Osteocyte (in vitro differentiated cells): Measurements from ENCODE around the gene CCL21. TPM values are rescaled to one million over a fixed set of nuclear protein-coding genes. Genes with fewer than 3 reads are reported as not detected.

Experiments
- DNase-seq: peaks from one replicate; pipeline ENCODE4 v3.0.0; 2021; ENCODE audit warnings: mixed read lengths; ENCODE audit not compliant: unreplicated experiment; ENCODE audit errors: extremely low spot score
- H3K27ac Mint-ChIP-seq: one replicate; pipeline ENCODE4 v1.8.0; 2021; ENCODE audit warnings: mild to moderate bottlenecking, mixed read lengths; ENCODE audit not compliant: unreplicated experiment
- H3K27me3 Mint-ChIP-seq: one replicate; pipeline ENCODE4 v1.8.0; 2021; ENCODE audit warnings: mixed read lengths; ENCODE audit not compliant: unreplicated experiment
- H3K36me3 Mint-ChIP-seq: one replicate; pipeline ENCODE4 v1.8.0; 2021; ENCODE audit warnings: mixed read lengths; ENCODE audit not compliant: unreplicated experiment
- H3K4me1 Mint-ChIP-seq: one replicate; pipeline ENCODE4 v1.8.0; 2021; ENCODE audit warnings: mixed read lengths; ENCODE audit not compliant: unreplicated experiment
- H3K4me3 Mint-ChIP-seq: one replicate; pipeline ENCODE4 v1.8.0; 2021; ENCODE audit warnings: mild to moderate bottlenecking, moderate library complexity, mixed read lengths; ENCODE audit not compliant: unreplicated experiment
- H3K9me3 Mint-ChIP-seq: one replicate; pipeline ENCODE4 v1.8.0; 2021; ENCODE audit warnings: mixed read lengths; ENCODE audit not compliant: unreplicated experiment
- CTCF ChIP-seq: fragments of 200-600 bp; sonication (generic); IDR thresholded peaks from 2 replicates; pipeline ENCODE4 v1.5.0; 2021; ENCODE audit warnings: antibody characterized with exemption, mild to moderate bottlenecking, moderate library complexity
- total RNA-seq: library from RNA; stranded (reverse); gene quantifications from 2 replicates; pipeline ENCODE4 v1.2.1, GENCODE V29; 2021

CCL21 gene
- total RNA-seq, 1 donor from 2014 or later: not detected

- no peak overlapping the region for H3K4me3 Mint-ChIP-seq
- H3K27me3 Mint-ChIP-seq: peaks cover 4% of the 10 kb centered on the region
- TF ChIP-seq CTCF: no peak
- no peak overlapping the region for H3K27ac Mint-ChIP-seq
- no peak for DNase-seq
- no peaks in the 10 kb centered on the region for H3K4me1 Mint-ChIP-seq
- H3K36me3 Mint-ChIP-seq: no peaks in the 10 kb centered on the region
- H3K9me3 Mint-ChIP-seq: no peaks in the 10 kb centered on the region
Measured at GRCh38 chr9:34691936-34692315, 18.0 kb downstream of the CCL21 start.

GRCh38 chr9:34690983-34691935 lies 18.7 kb downstream of the CCL21 start, which contains the start of gene CCL19:
Gene CCL19 (minus strand): TSS chr9:34691276. CDS start chr9:34691139, 137 bp downstream.
- Mint-ChIP-seq H3K27me3 (no peaks in the 10 kb centered on the region), H3K4me3 (no peak within 1 kb of the TSS), H3K4me1 (no peaks in the 10 kb centered on the region)

GRCh38 chr9:34689512-34689911 lies 20.4 kb downstream of the CCL21 start:
- Mint-ChIP-seq H3K27ac (no peak overlapping the region), H3K4me1 (no peaks in the 10 kb centered on the region), H3K9me3 (no peaks in the 10 kb centered on the region), H3K4me3 (no peak overlapping the region), H3K27me3 (no peaks in the 10 kb centered on the region), H3K36me3 (no peaks in the 10 kb centered on the region)
- no peak for TF ChIP-seq CTCF
- DNase-seq: no peak

More at GRCh38 chr9:34690983-34691935, 18.7 kb downstream of the CCL21 start, which contains the start of gene CCL19:
- Mint-ChIP-seq H3K9me3 (no peaks in the 10 kb centered on the region), H3K27ac (no peak within 1 kb of the TSS), H3K36me3 (no peaks in the 10 kb centered on the region)
- DNase-seq: no peak
- no peak for TF ChIP-seq CTCF

GRCh38 chr9:34689116-34689470 lies 20.8 kb downstream of the CCL21 start:
- Mint-ChIP-seq H3K36me3 (no peaks in the 10 kb centered on the region), H3K9me3 (no peaks in the 10 kb centered on the region), H3K27ac (no peak overlapping the region), H3K4me3 (no peak overlapping the region), H3K27me3 (no peaks in the 10 kb centered on the region), H3K4me1 (no peaks in the 10 kb centered on the region)
- no peak for DNase-seq
- TF ChIP-seq CTCF: no peak

GRCh38 chr9:34688329-34689115 lies 21.4 kb downstream of the CCL21 start:
- Mint-ChIP-seq H3K4me3 (no peak overlapping the region), H3K27me3 (no peaks in the 10 kb centered on the region), H3K27ac (no peak overlapping the region), H3K9me3 (no peaks in the 10 kb centered on the region), H3K4me1 (no peaks in the 10 kb centered on the region), H3K36me3 (no peaks in the 10 kb centered on the region)
- DNase-seq: no peak
- no peak for TF ChIP-seq CTCF
